GM19372 (cell line): ENCODE measurements around the gene ABLIM3.

Experiments
- ATAC-seq: cut with Tn5 transposase; IDR thresholded peaks from one replicate; pipeline ENCODE4 v1.9.1; 2021; ENCODE audit warnings: mild to moderate bottlenecking, low read depth, moderate library complexity; ENCODE audit not compliant: unreplicated experiment

ABLIM3 gene

GRCh38 chr5:149132474-149132873 is 8.8 kb upstream of the ABLIM3 start:
- no peak for ATAC-seq

DNA sequence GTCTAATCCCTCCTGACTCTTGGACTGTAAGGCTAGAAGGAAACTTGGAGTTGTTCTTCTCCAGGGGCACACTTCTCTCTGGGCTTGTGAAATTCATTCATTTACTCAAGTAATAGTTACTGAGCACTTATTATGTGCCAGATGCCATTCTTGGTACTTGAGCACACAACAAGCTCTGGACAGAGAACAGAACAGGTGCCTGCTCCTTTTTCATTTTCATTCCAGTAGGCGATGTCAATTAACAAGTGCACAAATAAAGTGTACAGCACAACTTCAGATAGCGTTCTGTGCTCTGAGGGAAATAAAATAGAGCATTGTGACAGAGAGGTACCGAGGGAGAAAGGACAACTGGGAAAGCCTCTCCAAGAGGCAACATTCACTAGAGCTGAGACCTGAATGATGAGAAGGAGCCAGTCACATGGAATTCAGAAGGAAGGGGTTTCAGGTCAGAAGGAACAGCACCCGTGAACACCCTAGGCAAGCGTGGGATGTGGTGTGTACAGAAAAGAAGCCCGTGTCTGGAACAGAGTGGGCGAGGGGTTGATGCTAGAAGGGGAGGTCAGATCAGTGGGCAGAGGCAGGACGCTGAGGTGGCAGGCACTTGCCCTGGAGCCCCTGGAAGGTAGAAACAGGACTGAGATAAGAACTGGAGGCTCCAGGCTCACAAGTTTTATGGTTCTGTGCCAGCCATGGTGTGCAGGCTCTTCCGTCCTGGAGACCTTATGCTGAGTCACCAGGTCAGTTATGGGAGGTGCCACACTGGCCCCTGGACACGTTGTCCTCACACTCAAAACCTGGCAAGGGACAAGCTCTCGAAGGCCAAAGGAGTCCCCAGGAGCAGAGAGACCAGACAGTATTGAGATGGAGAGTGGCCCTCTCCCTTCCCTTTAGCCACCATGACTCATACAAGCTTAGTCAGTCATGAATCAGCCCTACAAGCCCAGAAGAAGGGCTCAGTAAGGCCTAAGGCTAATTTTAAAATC is 7.2 kb upstream of the ABLIM3 start:
- no peak for ATAC-seq

DNA sequence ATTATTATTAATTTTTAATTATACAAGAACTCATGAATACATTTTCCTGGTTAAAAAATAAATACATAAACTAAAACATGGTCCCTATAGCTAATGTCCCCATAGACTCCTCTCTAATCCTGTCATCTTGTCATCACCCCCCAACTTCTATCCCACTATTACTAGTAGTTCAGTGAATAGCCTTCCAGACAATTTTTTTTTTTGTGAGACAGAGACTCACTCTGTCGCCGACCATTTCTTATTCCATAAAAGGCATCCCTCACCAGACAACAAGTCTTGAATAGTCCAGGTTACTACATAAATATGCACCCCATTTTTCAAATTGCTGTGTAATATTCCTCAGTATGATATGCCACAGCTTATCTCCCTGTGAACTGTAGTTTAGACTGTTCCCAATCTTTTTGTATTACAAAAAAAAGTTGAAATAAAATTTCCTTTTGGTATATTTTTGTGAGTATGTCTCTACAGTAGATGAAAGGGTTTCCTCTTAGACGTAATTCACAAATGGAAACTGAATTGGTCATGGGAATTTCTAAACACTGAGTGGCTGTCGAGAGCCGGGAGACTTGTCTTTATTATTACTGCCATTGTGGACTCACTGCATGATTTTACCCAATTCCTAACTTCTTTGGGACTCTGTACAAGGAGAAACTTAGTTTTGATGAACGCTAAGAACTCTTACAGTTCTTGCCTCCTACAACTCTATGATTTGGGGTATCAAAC is 6.4 kb upstream of the ABLIM3 start:
- ATAC-seq = no peak

DNA sequence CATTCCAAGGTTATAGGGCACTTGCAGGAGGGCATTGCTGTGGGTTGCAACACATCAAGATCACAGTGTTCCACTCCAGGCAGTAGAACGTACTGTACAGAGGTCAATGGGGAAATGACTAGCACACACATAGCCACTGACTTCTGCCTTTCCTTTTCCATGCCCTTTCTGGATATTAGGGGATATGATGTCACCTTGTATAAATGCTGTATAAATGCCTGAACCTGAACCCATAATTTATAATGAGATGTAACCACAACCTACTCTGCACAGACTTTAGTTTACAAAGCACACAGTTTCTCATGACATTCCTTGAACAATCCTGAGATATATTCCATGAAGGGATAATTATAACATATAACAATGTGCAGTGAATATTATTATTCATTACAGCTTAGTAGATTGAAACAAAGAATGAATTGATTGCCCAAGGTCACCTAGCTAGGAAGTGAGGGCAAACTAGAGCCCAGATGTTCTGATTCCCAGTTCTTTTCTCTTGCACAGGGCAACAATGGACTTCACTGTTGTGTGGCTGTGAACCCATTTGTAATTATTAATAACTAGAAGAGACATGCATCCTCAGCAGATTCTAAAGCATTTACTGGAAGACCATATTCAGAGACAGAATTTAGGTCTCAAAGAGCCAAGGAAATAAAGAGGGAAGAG is 5.6 kb upstream of the ABLIM3 start:
- no peak for ATAC-seq

DNA sequence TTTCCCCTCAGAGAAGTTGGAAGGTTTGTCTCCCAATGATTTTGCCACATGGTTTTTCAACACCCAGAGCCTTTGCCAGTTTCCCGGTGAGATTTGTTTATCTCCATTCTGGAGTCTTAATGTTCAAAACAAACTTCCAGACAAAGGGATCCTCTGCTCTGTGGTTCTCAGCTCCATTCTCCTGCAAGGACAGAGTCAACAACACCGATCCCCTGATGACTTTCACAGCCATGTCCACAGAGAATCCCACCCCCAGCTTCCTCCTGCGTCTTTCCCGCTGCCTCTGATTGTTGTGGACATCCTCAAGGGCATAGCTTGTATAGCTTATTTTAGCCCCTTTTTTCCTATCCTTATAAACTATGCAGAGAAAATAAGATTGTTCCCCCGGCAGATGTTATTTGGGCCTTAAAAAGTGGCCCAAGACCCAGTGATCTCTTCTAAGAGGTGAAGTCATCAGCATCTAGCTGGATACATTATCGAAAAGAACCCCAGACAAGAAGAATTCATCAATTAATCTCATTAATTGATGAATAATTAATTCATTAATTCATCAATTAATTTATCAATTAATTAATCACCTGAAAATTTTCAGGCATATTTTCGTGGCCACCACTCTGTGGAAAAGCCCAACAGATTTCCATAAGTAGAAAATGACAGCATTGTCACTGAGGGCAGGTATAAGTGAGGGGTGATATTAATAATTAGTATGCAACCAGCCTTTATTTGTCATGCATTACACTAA is 2.9 kb upstream of the ABLIM3 start:
- no peak for ATAC-seq

- no peak for ATAC-seq
Measured at GRCh38 chr5:149140197-149141002, 893 bp upstream of the ABLIM3 start.

GRCh38 chr5:149141957-149142851 is 911 bp downstream of the ABLIM3 start:
- ATAC-seq = no peak

GRCh38 chr5:149143470-149143869 is 2.2 kb downstream of the ABLIM3 start:
- no peak for ATAC-seq

GRCh38 chr5:149144637-149145036 is 3.3 kb downstream of the ABLIM3 start:
- ATAC-seq = no peak

GRCh38 chr5:149145138-149145537 is 3.8 kb downstream of the ABLIM3 start:
- ATAC-seq = no peak

DNA sequence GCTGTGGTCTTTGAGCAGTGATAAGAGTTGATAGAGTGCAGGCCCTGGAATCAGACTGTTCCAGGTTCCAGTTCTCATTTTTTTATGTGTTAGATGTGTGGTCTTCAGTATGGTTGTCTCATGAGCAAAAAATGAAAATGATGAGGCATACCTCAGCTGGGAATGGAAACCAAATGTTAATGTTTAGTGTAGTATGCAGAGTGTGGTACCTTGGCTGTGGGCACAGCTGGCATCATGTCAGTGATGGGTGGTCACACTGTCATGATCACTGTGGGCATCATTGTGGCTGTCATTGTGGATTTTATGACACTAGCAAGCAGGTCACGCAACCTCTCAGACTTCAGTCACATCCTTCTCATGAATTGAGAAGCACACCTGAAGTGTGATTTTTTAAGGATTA is 6.4 kb downstream of the ABLIM3 start:
- no peak for ATAC-seq

DNA sequence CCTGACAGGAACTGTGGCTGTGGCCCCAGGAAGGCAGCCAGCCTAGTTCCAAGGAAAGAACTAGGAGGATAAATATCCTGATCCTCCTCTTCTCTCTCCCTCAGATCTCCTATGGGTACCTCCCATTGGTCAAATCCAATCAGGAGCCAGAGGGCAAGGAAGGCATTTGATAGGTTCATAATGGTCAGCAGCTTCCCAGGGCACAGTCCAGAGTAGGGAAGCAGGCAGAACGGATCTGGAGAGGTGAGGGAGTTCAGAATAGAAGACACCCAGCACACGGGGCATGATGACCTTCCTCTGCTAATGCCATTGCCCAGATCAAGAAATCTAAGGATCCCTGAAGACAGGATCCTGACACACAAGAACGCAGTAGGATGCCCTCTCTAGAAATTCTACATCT is 8.6 kb downstream of the ABLIM3 start:
- no peak for ATAC-seq

DNA sequence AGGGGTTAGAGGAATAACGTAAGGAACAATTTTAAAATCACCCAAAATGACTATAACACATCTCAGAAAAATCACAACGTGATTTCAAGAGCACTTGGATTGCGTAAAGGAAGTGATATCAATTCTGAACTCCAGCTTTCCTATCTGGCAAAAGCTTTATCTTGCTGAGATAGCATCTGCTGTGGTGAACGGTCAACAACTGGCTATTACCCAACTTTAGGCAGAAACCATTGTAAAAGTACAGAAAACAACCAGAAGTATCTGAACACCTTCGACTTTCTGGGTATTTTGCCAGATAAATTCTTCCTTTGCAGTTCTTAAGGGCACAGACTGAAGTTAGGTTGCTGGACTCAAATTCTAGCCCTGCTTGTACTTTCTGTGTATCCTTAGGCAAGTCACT is 9.2 kb downstream of the ABLIM3 start:
- no peak for ATAC-seq

DNA sequence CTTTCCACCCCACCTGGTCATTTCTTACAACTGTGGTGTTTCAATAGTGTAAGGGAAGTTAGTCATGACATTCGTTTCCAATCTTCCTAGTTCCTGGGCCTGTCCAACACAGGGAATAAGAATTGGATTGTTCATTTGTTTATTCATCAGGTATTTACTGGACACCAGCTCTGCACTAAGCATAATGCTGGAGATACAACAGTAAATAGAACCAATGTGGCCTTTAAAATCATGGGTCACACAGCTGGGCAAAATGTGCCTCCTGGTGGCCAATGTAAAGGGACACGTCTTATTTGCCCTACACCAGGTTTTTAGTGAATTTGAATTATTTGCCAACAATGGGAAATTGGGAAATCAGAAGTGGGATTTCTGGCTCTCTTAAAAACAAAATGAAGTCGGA is 10.4 kb downstream of the ABLIM3 start:
- ATAC-seq = no peak

GRCh38 chr5:149152317-149152746 is 11.0 kb downstream of the ABLIM3 start:
- ATAC-seq = no peak

DNA sequence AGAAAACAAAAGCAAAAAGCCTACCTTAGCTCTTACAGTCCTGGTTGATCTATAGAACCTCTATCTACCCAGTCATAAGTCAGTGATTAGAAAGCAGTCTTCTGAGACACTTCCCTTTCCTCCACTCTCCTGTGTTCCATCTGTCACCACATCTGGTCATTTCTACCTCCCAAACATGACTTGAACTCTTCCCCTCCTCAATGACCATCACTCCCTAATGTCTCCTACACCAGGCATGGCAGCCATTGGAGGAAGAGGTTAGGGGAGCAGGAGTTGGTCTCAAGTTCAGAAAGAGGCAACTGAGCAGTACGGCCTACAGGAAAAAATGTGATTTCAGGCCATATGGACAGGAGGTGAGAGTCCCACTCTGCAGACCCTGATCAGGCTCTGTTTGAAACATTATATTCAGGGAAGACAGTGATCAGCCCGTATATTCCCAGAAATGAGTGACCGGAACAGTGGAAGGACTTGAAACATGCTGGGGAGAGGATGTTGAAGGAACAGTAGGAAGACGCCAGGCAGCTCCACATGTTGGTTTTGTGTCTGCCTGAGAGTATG is 12.0 kb downstream of the ABLIM3 start:
- ATAC-seq = no peak

- no peak for ATAC-seq
Measured at GRCh38 chr5:149153751-149154610, 12.7 kb downstream of the ABLIM3 start.
